Activated CD4-positive, alpha-beta T cell treated with anti-CD3 and anti-CD28 coated beads, Interleukin-2, amount 50 U/mL, for 48 hours (primary cell): ENCODE data around the gene DIPK2A.

ENCODE experiments used
- DNase-seq, 2 experiments: peaks; one replicate each; pipeline ENCODE4 v3.0.0-alpha.2; 2020

DIPK2A gene

GRCh38 chr3:143974271-143975238, 2.9 kb downstream of the DIPK2A start:
- DNase-seq = no peak

GRCh38 chr3:143975554-143976152, 4.0 kb downstream of the DIPK2A start:
- no peak for DNase-seq

- no peak for DNase-seq
These were observed 6.0 kb downstream of the DIPK2A start for GRCh38 chr3:143977341-143978262.

GRCh38 chr3:143978263-143978631, 6.6 kb downstream of the DIPK2A start:
- no peak for DNase-seq

GRCh38 chr3:143979041-143979440, 7.4 kb downstream of the DIPK2A start:
- no peak for DNase-seq

GRCh38 chr3:143979813-143980212, 8.2 kb downstream of the DIPK2A start:
- DNase-seq = no peak

GRCh38 chr3:143988306-143988705, 16.7 kb downstream of the DIPK2A start:
- DNase-seq = no peak

GRCh38 chr3:143989461-143989860, 17.8 kb downstream of the DIPK2A start:
- no peak for DNase-seq

GRCh38 chr3:143991713-143992112, 20.1 kb downstream of the DIPK2A start:
- DNase-seq = no peak

GRCh38 chr3:143998266-143998665, 26.6 kb downstream of the DIPK2A start:
- DNase-seq = no peak

- DNase-seq = no peak
These were observed 31.4 kb downstream of the DIPK2A start for GRCh38 chr3:144003051-144003450.

- no peak for DNase-seq
These were observed 38.7 kb downstream of the DIPK2A start for GRCh38 chr3:144010371-144010770.

- DNase-seq = no peak
These were observed 39.7 kb downstream of the DIPK2A start for GRCh38 chr3:144011251-144011799.

- no peak for DNase-seq
These were observed 43.5 kb downstream of the DIPK2A start for GRCh38 chr3:144015133-144015532.

- no peak for DNase-seq
These were observed 47.2 kb downstream of the DIPK2A start for GRCh38 chr3:144018776-144019175.
